Activated CD4-positive, alpha-beta T cell treated with anti-CD3 and anti-CD28 coated beads, Interleukin-2, amount 50 U/mL, for 1 hour (primary cell): ENCODE measurements around the gene CCDC82.

ENCODE experiments used
- DNase-seq: peaks from one replicate; pipeline ENCODE4 v3.0.0-alpha.2; 2020

The CCDC82 gene

DNA sequence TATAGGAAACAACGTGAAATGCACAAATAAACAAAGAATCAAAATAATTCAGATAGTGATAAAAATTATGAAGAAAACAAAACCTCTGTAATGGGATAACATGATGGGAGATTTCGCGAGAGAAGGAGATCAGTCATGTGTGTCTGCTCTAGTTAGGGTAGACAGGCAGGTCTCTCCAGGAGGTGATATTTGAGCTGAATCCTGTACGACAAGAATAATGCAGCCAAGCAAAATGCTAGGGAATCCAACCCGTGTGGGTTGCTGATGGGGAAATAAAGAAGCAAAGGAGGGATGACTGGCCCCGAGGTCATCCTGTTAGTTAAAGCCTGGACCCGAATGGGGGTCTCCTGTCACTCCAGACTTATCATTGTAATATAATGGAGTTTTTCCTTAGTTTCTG is 62.8 kb downstream of the CCDC82 start:
- DNase-seq, result no peak

- no peak for DNase-seq
Observed at GRCh38 chr11:96324912-96325311, 64.8 kb downstream of the CCDC82 start.

DNA sequence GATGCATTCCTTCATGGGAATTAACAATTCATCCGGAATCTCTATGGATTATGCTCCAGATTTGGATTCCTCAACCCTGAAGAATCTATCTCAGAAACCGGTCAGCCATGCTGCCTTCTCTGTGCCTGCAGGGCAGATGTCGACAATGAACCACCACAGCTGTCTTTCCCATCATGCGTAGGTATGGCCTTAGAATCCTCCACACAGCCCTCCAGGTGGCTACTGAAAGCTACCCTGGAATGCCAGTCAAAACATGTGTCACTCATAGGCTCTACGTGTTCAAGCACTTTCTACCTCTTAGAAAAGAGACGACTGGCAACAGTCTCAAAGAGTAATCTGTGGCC is 66.1 kb downstream of the CCDC82 start:
- no peak for DNase-seq

- no peak for DNase-seq
Observed at GRCh38 chr11:96322775-96323641, 66.7 kb downstream of the CCDC82 start.

DNA sequence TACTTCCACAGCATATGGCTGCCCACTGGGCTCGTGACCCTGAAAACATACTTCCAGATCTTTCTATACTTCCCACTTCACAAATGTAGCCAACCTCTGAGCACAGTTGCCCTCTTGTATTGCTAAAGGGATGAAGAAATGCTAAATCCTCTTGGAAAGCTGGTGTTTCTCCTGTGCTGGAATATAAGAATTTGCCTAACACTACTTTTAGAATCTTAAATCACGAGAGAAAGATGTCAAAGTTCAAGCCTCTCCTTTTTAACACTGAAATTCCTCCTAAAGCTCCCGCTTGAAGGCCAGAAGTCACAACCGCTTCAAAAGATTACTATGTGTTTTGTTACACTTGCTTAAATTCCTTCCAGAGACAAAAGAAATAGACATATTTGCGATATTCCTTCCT is 68.6 kb downstream of the CCDC82 start:
- DNase-seq, result no peak

- DNase-seq, result no peak
Observed at GRCh38 chr11:96319898-96320656, 69.6 kb downstream of the CCDC82 start.

GRCh38 chr11:96318850-96319249 is 70.9 kb downstream of the CCDC82 start:
- DNase-seq, result no peak

DNA sequence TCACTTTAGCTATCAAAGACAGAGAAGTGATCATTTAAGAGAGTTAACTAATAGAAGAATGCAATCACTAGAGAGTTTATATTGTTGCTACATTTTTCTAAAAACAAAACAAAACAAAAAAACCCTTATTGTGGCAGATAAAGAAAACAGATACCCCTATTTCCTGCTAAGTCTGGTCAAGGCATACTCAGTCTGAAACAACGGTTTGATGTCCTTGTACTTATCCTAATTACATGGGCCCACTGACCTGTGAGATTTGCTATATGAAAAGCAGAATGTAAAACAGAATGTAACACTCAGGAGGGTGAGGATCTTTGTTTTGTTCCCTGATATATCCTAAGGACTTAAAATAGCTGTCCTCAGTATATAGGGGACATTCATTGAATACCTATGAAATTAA is 71.3 kb downstream of the CCDC82 start:
- DNase-seq, result no peak

GRCh38 chr11:96317985-96318384 is 71.7 kb downstream of the CCDC82 start:
- no peak for DNase-seq

DNA sequence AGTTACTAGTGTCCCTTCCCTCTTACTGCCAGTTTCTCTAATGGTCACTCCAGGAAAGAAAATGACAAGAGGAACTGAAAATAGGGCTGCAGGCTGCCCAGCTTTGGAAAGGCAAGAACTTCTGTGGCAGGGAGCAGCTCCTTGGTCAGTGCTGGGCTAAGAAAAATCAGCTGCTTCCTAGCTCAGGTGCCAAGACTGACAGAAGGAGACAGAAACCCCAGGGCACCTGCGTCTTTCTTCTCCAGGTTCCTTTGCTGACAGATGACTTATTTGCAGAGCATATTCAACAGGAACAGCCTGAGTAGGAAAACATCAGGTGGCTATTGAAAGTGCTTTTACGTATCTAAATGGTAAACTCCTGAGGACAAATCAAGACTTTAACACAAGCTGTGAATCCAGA is 72.1 kb downstream of the CCDC82 start:
- DNase-seq, result no peak

- no peak for DNase-seq
Observed at GRCh38 chr11:96316869-96317268, 72.8 kb downstream of the CCDC82 start.

GRCh38 chr11:96315476-96315875 is 74.2 kb downstream of the CCDC82 start:
- no peak for DNase-seq

DNA sequence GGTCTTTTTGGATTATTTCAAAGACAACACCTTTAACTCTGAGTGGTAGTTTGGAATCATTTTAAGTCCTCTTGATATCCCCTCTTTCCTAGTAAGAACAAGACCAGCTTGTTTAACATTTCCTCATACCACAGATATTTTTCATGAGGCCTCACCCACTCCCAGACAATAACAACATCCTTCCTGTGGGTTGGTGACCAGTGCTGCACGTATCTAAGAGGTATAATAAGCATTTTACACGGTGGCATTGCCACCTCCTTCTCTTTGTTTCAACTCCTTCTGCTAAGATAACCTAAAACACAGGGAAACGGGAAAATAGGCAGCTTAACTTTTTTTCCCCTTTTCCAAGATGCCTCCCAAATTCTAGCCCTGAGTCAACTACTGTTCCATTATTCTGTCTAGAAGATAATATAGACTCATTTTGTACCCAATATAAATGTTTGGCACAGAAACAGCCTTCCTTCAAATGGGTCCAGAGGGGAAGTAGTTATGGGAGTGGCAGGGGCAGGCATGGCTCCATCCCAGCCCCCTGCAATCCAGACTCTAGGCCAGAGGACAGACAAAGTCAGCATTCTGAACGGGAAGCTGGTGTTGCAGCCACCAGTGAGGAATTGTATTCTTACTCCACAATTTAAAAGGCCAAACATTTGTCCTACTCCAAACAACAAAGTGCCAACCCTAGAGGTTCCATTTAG is 75.2 kb downstream of the CCDC82 start:
- no peak for DNase-seq

DNA sequence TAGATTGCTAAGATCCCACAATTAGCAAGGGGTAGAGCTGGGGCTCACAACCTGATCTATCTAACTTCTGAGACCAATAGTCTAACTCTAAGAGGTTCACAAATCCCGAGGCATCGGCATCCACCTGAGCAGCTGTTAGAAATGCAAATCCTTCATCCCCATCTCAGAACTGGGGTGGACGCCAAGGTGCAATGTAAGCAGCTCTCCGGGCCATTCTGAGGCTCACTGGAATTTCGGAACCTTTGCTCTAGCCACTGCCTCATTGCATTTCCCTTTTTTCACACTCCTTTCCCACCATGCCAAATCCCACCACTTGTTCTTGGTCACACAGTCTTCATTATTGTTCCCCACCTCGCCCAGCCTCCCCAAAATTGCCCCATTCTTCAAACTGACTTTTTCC is 76.5 kb downstream of the CCDC82 start:
- no peak for DNase-seq

- no peak for DNase-seq
Observed at GRCh38 chr11:96311120-96311568, 78.6 kb downstream of the CCDC82 start.

GRCh38 chr11:96310236-96310635 is 79.5 kb downstream of the CCDC82 start:
- DNase-seq, result no peak

- no peak for DNase-seq
Observed at GRCh38 chr11:96309643-96310017, 80.1 kb downstream of the CCDC82 start.

DNA sequence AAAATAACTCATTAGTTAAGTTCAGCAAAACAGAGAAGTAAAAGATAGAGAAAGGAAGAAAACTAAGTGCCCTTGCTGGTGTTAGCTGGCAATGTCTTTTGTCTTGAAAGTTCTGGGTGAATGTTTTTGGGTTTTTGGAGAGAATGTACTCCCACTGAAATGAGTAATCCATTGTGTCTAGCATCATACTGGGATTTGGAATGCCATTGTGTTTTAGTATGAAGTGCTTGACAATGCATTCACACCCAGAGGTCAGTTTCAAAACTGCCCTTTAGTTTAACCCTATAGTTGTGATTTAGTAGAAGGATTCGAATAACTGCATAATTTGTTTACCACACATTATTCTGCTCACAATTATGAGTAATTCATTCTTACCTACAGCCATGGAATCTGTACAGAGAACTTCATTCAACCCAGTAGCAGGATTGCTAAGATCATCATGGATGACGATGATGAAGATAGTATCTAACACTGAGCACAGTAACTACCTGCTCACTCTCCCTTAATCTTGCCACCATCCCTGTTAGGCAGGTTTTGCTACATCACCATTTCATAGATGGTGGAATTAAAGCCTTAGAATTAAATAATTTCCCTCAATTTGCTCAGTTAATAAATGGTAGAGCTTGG is 80.6 kb downstream of the CCDC82 start:
- DNase-seq, result no peak

DNA sequence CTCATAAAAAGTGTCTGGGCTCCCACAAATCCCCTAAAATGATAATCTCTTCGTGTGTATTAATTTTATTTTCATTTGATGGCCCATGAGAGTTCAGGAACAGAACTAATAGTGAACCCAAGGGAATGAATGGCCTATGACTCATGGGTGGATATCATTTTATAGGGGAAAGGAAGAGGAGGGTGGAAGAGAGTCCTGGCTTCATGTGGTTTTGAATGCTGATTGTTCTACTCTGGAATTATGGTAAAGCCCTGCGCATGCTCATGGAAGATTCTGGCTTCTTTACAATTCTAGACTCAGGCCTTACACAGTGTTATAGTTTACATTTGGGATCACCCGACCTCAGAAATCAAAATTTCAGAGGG is 82.0 kb downstream of the CCDC82 start:
- no peak for DNase-seq

DNA sequence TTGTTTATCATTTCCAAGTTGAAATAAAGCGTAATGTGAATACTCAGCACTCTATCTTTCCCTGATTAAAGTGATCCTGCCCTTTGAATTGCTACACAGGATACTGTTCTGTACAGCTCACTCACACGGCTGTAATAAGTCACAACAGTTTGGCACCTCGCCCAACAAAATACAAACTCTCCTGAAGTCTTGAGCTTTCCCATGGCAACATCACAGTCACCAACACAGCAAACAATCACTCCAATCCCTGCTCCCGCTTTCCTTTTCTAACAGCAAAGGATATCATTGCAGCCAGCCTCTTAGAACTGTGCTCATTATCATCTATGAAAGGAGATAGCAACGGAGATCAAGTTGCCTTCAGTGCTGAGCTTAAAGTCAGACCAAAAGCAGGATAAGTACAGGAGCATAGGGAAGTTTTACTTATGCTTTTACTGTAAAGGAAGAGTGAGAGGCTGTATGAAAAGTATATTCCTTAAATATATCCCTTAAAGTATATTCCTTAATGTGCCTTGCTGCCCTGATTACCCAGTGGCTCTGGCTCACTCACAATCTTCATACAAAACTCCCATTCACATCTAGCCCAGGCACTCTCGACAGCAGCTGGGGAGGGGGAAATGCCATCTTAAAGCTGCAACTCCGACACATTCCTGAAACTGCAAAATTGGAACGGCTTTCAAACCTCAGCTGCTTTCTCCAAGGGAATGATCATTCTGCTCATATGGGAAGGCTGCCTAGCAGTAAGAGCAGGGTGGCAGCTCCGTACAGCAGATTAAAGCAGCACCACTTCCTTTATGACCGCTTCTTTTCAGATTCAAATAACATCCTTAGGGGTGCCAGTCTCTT is 82.6 kb downstream of the CCDC82 start:
- DNase-seq, result no peak

DNA sequence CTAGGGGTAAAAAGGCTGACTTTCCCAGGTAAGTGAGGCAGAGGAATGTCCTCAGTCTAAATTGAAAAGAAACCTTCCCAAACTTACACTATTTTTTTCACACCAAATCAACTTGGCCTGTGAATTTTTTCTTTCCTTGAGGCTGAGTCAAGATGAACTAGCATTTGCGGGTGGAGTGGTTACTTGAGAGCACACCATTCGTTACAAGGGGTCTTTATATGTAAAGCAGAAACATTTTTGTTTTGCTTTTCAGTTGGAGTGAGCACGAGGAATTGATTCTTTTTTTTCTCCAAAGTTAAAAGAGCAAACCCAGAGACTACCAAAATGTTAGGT is 83.1 kb downstream of the CCDC82 start:
- DNase-seq, result no peak

- no peak for DNase-seq
Observed at GRCh38 chr11:96306071-96306470, 83.6 kb downstream of the CCDC82 start.

DNA sequence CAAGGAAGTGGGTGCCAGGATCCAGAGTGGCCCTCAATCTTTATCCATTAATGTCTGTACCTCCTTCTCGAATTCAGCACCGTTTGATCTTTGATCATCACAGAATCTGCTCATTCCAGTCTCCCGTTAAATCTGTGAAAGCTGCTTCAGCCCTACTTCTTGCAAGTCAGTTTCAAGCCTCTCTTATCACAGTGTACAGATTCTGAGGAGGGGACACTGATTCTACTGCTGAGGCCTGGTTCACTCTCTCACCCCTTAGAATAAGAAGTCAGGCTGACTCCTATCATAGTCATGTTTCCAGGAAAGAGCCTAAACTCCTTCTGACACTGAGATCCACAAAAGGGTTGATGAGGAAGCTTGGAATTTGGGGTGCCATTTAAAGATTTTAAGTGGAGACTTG is 85.7 kb downstream of the CCDC82 start:
- DNase-seq, result no peak
